GM15510 (cell line): ENCODE measurements around the gene SHANK3.

Experiments
- POLR2A ChIP-seq: IDR thresholded peaks from 3 replicates; pipeline ENCODE4 v1.6.1; 2011; ENCODE audit warnings: borderline replicate concordance; ENCODE audit not compliant: insufficient read length; ENCODE audit errors: extremely low read depth

The SHANK3 gene

GRCh38 chr22:50640857-50641647, 31.6 kb upstream of the SHANK3 start:
- TF ChIP-seq POLR2A = no peak

- TF ChIP-seq POLR2A = no peak
These were observed 30.7 kb upstream of the SHANK3 start for GRCh38 chr22:50641696-50642607.

- no peak for TF ChIP-seq POLR2A
These were observed 19.4 kb upstream of the SHANK3 start for GRCh38 chr22:50653256-50653655.

- TF ChIP-seq POLR2A = no peak
These were observed 16.2 kb upstream of the SHANK3 start for GRCh38 chr22:50656122-50657070.

GRCh38 chr22:50657925-50658324, 14.7 kb upstream of the SHANK3 start:
- TF ChIP-seq POLR2A = no peak

GRCh38 chr22:50660306-50660705, 12.3 kb upstream of the SHANK3 start:
- no peak for TF ChIP-seq POLR2A

GRCh38 chr22:50665212-50665611, 7.4 kb upstream of the SHANK3 start:
- no peak for TF ChIP-seq POLR2A

GRCh38 chr22:50665738-50666137, 6.9 kb upstream of the SHANK3 start:
- TF ChIP-seq POLR2A = no peak

- TF ChIP-seq POLR2A = no peak
These were observed 2.1 kb upstream of the SHANK3 start for GRCh38 chr22:50670513-50670912.

GRCh38 chr22:50670914-50671538, 1.6 kb upstream of the SHANK3 start:
- no peak for TF ChIP-seq POLR2A

GRCh38 chr22:50671641-50672040, 982 bp upstream of the SHANK3 start:
- TF ChIP-seq POLR2A = no peak

GRCh38 chr22:50672041-50672440, 582 bp upstream of the SHANK3 start:
- TF ChIP-seq POLR2A = no peak

- no peak for TF ChIP-seq POLR2A
These were observed 857 bp downstream of the SHANK3 start for GRCh38 chr22:50673231-50674129.
